ENCODE data around the gene VSTM4.

VSTM4 gene

DNA sequence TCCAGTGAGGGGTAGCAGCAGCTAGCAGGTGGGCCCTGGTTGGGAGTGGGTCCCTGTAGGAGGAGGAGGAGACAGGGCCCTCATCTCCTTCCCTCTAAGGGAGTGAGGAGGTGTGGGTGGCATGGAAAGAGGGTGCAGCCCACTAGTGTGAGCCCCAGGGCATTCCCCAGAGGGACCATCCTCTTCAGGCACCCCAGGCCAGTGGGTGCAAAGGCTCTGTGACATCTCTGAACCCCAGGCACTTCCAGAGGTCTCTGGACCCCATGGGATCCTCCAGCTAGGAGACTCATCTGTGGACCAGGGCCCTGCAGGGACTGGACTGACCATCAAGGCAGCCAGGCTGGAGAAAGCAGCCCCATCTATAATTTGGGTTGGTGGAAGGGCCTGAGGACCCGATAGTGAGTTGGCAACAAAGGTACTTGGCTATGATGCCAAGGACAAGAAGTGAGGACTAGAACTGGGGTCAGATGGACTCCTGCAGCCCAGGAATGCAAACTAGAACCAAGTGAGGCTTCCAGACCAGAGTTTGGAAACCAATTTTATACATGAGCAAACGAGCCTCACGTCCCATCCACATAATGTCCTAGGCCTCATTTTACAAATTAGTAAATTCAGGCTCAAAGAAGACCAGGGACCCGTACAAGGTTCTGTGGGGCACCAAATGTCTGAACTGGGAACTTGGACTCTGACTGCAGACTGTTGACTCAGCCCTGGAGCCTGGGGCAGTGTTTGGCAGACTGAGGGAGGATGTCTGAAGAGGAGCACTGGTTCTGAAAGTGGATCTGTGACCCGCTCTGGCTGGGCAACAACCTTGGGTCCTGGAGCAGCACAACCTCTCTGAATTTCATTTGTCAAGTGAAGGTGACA, 1.4 kb upstream of the VSTM4 start:
- no peak for DNase-seq

DNA sequence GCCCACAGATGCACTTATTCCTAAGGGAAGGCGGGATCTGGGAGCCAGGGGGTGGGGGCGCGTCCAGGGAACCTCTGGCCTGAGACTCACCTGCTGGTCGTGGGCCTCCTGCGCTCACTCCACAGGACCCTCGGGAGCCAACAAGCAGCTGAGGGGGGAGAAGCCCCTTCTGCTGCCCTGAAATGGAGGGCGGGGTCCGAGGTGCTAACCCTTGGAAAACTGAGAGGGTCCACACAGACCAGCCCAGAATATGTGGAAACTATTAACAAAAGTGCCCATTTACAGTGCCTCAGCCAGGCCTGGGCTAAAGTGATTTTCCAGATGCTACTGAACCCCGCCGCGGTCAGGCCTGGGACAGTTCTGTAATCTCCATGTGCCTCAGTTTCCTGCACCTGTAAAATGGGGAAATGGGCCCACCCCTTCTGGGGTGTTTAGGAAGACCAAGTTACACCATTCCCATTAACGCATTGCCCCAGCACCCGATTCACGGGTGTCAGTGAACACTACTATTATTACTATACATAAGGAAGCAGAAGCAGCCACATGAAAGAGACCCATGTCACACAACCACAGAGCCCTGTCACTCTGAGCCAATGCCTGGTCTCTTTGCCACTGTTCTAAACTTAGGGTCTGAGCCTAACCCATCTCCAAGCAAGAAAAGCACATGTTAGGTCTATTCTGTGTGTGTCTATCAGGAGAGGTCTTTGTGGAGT, 630 bp upstream of the VSTM4 start:
- DNase-seq = peak; percentile 17

DNA sequence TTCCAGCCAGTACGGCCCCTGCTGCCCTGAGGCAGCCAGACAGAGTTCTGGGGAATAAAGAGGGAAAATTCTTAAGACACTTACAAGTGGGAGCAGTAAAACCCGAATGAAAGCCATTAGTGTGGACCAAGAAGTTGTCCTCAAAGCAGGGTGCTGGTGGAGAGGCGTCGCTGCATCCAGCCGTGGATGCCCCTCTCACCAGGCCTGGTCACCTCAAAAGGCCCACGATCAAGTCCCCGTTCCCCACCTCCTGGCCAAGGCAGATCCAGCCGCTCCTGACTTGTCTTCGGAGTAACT, 656 bp downstream of the VSTM4 start:
- DNase-seq = no peak

DNA sequence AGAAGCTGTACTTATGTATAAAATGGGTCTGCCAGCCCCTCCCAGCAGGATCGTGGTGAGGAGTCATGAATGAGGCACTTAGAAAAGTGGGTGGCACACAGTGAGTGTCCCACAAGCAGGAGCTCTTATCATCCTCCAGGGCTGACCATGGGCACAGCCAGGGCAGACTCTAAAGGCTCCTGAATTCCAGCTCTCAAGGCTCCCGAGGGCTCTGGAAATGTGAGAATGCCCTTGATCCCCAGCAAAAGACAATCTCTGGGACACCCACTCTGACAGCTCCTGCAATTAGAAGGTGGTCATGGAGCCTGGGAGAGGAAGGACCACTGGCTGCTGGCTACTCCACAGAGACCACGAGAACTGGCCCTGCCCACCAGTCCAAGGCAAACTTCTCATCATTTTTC, 1.6 kb downstream of the VSTM4 start:
- DNase-seq = no peak

DNA sequence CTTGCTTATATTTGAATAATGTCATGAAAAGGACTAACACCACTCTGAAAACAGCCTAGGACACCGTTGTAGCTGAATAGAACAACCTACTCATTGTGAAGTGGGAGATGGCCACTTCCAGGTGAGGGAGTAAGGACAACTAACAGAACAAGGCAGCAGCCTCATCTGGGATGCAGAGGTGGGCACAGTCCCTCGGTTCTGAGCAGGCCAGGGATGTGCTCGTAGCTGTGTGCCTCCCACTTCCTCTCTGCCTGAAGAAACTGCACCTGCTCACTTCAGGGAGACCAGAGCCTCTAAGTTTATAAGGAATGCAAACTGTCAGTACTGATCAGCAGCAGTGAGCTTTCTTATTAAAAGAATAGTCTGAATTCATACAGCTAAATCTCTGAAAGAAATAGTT, 2.5 kb downstream of the VSTM4 start:
- DNase-seq = no peak

DNA sequence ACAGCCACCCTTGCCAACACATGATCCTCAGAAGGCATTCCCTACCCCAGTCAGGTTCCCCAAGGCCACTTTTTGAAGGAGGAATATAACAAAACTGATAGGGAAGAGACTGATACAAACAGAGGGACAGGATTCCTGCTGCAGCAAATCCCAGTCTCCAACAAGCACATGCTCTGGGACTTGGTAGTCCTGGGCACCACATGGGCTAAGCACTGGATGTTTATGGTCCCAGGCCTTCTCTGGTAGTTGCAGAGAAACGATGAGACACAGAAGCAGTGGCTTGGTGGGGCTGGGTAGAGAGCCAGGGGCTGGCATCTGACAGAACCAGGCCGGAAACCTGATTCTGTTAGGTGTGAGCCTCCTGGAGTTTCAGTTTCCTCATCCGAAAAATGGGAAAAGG, 3.2 kb downstream of the VSTM4 start:
- no peak for DNase-seq

DNA sequence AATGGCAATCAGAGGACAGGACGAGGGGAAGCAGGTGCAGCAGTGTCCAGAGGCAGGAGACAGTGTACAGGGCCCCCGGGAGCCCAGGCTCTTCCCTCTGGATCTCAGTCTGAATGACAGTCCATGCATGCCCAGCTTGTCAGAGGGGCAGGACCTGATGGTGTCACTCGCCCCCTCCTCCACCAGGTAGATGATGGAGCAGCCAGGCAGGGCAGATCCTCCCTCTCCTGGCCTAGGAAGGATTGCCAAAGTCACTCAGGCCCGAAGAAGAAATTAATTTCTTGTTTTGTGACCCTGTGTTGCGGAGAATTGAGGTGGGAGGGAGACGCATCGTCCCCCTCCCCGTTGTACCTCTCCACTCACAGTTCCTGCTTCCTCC, 4.0 kb downstream of the VSTM4 start:
- no peak for DNase-seq

DNA sequence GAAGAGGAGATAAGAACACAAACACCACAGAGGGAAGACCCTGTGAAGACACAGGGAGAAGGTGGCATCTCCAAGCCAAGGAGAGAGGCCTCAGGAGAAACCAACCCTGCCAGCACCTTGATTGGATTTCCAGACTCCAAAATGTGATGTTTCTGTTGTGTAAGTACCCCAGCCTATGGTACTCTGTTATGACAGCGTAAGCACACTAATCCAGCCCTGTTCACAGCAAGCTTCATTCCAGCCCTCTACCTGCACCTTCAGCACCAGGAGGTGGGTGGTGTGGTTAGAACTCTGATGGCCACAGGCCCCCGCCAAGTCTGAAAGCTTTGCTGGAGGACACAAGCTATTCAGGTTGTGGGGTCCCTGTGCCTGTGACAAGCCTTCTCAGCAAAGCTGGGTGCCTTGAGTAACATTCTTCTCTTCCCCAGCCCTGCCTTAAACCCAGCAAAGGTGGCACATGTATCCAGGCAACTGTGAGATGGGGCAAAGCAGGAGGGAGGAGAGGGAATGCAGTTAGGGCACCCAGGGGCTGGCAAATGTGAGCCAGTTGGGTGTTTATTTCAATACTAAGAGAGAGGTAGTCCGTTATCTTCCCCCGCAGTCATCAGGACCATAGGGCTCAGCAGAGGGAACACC, 4.5 kb downstream of the VSTM4 start:
- no peak for DNase-seq

DNA sequence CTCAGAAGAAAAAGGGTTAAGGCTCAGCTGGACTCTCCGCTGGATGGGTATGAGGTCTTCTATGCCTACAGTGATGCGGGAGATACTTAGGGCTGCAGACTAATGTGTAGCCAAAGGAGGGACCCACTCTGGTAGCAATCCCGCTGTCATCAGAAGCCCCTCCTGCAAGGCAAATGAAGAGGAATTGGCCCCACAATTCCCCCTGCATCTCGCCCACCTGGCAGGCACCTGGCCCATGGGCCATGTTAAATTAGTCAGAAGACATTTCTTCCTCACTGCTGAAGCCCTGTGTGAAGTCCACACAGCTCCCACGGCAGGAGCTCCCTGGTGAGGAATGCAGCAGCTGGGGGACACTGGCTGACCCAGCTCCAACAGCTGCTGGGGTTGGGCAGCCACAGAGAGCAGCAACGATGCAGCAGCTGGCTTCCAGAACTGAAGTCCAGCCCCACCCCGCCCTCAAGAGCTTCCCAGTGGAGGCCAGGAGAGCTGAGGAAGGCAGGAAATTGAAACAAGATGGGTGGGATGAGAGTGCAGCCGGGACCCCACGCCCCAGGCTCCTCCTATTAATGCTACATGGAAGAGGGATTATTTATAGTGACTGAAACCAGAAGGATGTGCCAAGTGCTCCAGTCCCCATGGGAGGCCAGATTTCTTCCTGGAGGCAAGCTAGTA, 5.5 kb downstream of the VSTM4 start:
- no peak for DNase-seq

DNA sequence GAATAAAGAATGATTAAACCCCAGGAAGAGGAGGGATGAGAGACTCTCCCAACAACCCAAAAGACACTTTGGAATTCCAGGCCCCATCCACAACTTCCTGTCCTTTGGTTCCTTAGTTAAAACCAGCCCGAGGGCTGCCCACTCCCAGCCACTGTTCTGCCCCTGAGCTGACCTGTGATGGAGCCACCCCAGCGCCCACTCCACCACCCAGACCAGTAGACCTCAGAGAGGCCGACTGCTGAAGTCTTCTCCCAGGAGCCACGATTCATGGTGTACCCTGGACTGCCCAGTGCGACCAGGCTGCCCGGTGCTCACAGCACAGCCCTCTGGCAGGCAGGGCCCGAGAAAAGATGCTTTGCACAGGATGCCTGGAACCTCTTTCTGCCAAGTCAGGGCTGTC, 6.7 kb downstream of the VSTM4 start:
- no peak for DNase-seq

DNA sequence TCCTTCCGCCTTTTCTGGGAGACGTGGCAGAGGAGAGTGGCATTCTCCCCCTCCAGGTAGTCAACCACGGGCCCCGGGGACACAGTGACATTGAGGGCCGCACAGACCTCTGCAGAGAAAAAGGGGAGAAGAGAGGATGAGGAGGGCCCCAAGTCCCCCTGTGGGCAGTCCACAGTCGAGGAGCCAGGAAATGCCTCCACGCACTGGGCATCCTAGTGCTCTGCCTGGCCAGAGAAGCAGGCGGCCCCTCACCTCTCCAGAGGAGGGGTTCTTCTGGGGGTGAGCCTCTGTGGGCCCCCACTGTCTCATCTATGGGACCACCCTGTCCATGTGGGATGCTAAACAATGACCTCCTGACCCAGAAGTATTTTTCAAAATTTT, 7.4 kb downstream of the VSTM4 start:
- no peak for DNase-seq

DNA sequence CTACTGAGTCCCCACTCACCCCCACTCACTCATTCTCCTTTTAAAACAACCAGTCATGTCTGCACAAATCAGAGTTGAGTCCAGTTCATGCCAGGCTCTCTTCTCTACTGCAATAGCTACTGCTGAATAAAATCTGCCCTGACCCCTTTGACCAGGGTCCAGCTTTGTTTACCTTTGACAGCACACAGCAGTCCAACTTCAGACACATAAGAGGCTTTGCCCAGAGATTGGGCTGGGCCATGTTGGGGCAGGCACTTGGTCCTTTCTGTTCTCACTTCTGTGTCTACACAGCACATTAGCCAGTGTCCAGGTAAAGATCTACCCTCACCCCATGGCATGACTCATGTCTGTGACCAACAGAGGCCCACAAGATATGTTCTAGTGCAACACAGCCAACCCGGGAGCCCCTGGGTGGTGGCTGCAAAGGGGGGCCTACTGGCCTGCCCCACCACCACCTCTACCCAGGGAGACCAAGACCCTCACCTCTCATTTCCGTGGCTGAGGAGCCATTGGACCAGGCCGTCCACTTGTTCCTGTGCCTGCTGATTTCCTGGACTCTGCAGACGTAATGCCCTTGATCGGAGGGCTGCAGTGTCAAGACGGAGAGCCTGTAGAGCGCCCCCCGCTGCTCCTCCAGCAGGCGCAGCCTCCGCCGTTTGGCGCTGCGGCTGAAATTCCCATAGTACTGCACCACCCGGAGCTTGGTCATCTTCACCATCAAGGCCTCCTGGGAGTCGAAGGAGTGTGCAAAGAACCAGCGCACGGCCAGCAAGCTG, 8.0 kb downstream of the VSTM4 start:
- DNase-seq = no peak

DNA sequence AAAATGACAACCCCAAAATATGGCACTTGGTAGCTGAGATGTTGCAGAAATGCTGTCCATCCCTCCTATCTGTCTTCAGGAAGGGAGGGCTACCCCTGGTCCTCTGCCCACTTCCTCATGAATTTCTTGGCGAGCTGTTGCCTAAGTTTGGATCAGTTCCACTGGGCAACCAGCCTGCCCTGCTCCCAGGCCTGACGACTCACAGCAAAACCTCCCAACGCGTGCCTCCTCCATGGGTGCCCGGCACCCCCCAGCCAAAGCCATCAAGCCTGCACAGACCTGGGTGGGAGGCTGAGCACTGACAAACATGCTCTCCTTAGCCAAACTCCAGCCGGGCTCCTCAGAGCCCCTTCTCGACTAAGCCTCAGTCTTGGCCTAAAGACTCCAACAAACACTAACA, 8.9 kb downstream of the VSTM4 start:
- no peak for DNase-seq

DNA sequence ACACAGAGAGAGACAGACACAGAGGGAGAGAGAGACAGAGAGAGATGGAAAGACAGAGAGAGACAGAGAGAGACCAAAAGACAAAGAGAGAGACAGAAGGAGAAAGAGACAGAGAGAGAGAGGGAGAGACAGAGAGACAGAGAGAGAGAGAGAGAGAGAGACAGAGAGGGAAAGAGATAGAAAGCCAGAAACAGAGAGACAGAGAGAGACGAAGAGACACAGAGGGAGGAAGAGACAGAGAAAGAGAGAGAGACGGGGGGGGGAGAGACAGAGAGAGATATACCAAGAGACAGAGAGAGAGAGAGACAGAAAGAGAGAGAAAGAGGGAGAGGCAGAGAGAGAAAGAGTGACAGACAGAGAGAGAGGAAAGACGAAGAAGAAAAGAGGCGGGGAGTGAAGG, 10.2 kb downstream of the VSTM4 start:
- DNase-seq = no peak

DNA sequence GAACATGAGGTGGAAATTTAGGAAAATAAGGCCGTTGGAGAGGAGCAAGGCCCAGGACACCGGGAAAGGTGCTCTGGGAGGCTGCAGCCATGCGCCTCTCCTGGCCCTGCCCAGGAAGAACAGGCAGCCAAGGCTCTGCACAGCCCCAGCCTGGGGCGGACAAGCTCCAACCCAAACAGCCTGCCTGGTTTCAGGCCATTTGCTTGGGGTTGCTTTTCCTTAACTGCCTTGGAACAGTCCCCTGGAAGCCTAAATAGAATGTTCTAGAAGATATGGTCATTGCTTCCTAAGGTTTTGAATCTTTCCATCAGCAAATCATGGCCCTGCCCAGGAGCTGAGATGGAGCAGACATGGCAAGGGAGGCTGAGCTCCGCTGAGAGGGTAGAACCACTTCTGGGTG, 11.0 kb downstream of the VSTM4 start:
- DNase-seq = no peak

DNA sequence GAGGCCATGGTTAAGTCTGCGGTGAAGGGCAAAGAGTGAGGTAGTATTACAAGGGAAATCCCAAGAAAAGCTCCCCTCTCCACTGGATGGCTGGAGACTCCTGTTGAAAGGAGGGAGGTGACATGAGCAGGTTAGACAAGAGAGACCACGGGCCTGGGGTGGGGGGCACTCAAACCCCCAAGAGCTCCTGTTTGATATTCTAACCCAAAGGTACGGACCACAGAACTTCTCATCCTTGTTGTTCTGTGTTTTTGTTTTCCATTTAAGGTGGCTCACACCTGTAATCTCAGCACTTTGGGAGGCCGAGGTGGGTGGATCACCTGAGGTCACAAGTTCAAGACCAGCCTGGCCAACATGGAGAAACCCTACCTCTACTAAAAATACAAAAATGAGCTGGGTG, 11.6 kb downstream of the VSTM4 start:
- DNase-seq = no peak

DNA sequence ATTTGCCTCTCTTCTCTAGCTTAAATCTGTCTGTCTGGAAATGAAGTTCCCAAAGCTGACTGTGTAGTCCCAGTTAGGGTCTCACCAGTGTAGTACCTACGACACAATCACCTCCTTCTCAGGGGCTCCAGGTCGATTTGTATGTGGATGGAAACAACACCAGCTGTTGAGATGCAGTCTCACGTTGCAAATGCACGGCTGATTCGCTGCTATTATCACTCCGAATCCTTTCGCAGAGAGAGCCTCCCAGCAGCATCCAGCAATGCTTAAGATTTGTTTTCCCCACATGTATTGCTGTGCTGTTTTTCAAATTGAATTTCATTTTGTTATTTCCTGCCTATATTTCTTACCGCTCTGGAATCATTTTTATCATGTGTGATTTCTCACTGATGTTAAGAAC, 16.3 kb downstream of the VSTM4 start:
- DNase-seq = no peak

DNA sequence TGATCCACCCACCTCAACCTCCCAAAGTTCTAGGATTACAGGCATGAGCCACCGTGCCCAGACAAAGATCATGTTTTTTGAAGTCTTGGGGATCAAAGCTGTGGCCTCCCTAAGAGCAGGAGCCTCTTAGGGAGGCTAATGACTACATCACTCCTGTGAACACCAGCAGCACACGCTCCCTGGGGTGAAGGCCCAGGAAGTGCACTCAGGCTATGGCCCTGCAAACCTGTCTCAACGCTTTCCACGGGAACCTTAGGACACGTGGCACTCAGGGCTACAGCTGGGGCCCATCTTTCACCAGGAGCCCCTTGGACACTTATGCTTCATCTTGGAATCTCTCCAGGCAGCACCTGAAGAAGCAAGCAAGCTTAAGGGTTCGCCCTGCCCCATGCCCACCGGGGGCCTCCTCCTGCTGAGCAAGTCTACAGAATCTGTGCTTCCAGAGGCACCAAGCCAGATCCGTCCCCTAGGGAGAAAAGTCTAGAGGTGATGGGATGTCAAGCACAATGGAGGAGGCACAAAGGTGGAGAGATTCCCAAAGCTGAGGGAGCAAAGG, 18.4 kb downstream of the VSTM4 start:
- DNase-seq = no peak

DNA sequence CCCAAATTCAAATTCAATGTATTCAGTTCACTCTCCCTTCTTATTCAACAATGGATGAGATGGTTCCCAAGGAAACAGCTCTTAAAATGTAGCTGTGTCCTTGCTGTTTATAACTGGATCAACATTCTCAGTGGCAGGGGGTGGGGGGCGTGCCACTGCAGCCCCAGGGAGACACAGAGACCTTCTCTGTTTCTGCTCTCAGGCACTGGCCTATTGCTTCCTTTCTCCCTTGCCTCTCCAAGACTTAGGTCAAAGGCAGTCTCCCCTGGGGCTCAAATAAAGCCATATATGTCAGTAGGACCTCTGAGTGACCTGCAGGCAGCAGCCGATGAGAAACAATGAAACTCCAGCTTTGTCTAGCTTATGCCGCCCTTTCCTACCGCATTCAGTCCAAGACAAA, 20.7 kb downstream of the VSTM4 start:
- no peak for DNase-seq

DNA sequence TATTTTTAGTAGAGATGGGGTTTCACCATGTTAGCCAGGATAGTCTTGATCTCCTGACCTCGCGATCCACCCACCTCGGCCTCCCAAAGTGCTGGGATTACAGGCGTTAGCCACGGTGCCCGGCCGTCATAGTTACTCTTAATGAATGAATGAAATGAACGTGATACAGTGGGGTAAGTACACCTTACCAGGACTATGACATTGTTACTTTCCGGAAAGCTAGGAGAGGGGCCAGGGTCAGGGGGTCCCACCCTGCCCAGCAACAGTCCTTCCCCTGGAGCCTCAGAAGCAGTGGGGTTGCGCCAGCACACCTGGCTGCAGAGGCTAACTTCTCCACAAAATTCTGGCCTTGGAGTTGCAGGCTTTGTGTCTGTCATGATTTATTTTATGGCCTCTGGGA, 21.4 kb downstream of the VSTM4 start:
- DNase-seq = no peak

DNA sequence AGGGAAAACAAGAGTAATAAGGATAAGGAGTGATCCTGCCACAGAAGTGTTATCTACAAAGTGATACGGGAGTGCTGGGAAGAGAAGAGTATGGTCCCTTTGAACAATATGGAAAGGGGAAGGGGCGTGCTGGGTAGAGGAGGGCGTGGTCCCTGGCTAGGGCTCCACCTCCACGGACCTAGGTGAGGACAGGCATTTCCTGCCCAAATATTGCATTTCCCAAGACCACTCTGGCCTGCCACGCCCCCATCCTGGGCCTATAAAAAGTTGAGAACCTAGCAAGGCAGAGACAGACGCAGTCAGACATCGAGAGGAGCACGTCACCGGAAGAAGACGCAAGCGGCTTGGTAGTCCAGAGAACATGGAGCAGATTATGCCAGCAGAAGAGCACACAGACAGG, 22.8 kb downstream of the VSTM4 start:
- DNase-seq = no peak

DNA sequence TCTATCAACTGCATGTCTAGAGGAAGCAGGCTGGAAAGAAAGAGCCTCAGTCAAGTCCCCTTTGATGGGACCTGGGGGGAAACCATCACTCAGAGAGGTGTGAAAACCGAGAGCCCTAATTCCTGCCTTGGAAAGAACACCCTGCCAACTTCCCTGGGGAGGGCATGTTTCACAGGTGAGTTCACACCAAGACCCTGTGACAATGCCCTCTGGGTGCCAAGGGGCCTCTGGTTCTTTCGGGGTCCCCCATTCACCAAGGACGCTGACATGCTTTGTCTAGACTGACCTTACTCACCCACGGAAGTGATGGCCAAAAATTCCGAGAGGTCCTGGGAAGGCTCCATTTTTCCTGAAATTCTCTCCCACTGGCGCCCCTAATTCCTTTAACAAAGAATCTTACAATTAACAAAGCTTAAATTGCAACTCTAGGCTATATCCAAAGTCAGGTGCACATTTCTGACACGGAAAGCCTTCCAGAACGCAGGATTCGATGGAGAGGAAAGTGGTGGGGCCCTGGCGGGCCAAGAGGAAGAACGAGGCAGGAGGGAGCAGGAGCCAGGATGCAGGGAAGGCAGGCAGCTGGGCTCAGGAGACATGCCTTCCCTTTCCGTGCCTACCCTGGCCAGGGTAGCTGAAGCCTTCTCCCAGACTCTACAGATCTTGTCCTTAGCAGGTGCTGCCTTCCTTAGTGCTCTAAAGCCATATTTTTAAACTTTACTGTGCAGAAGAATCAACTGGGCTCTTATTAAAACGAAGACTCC, 23.7 kb downstream of the VSTM4 start:
- no peak for DNase-seq
